Esophagus muscularis mucosa (tissue), 4 donors: ENCODE data around the gene NUP214.

ENCODE experiments used
- EP300 ChIP-seq: sonication (generic); formaldehyde crosslinking; IDR thresholded peaks from one replicate; pipeline ENCODE4 v1.6.1; 2017; ENCODE audit warnings: antibody characterized with exemption
- POLR2A ChIP-seq: fragments of 450-650 bp; IDR thresholded peaks from one replicate; pipeline ENCODE4 v1.6.1; 2017; ENCODE audit warnings: antibody characterized with exemption, moderate library complexity, mild to moderate bottlenecking, low read depth
- TF ChIP-seq, protein P1 (sequence below), 3 experiments: fragments of 200-600 bp in 2 of 3; fragments of 450-650 bp in 1 of 3; sonication (generic) in 2 of 3; IDR thresholded peaks; one replicate each; pipeline ENCODE4 v1.5.1; 2017 to 2019; ENCODE audit warnings: antibody characterized with exemption in 3 of 3, mild to moderate bottlenecking in 2 of 3, moderate library complexity in 1 of 3

DNA sequence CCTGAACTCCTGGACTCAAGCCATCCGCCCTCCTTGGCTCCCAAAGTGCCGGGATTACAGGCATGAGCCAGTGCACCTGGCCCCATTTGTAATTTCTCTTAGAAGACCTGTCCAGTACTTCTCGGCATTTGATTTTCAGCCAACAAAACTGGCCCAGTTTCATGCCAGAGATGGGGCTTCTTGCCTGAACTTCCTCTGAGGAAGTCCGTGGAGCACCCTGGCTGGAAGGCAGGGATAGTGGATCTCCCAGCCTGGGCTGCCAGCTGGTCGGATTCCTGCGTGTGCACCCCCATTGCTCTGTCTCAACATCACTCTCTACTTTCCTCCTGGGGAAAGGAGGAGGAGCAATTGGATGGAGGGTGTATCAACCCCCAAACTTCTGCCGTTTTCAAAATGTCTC lies 111.9 kb downstream of the NUP214 start:
- TF ChIP-seq EP300: no peak
- TF ChIP-seq, protein P1, sequence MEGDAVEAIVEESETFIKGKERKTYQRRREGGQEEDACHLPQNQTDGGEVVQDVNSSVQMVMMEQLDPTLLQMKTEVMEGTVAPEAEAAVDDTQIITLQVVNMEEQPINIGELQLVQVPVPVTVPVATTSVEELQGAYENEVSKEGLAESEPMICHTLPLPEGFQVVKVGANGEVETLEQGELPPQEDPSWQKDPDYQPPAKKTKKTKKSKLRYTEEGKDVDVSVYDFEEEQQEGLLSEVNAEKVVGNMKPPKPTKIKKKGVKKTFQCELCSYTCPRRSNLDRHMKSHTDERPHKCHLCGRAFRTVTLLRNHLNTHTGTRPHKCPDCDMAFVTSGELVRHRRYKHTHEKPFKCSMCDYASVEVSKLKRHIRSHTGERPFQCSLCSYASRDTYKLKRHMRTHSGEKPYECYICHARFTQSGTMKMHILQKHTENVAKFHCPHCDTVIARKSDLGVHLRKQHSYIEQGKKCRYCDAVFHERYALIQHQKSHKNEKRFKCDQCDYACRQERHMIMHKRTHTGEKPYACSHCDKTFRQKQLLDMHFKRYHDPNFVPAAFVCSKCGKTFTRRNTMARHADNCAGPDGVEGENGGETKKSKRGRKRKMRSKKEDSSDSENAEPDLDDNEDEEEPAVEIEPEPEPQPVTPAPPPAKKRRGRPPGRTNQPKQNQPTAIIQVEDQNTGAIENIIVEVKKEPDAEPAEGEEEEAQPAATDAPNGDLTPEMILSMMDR (IDR thresholded peaks at IDR 0.05): no peak
- TF ChIP-seq POLR2A: no peak
